ENCODE measurements around the gene KIF6.

Gene KIF6

DNA sequence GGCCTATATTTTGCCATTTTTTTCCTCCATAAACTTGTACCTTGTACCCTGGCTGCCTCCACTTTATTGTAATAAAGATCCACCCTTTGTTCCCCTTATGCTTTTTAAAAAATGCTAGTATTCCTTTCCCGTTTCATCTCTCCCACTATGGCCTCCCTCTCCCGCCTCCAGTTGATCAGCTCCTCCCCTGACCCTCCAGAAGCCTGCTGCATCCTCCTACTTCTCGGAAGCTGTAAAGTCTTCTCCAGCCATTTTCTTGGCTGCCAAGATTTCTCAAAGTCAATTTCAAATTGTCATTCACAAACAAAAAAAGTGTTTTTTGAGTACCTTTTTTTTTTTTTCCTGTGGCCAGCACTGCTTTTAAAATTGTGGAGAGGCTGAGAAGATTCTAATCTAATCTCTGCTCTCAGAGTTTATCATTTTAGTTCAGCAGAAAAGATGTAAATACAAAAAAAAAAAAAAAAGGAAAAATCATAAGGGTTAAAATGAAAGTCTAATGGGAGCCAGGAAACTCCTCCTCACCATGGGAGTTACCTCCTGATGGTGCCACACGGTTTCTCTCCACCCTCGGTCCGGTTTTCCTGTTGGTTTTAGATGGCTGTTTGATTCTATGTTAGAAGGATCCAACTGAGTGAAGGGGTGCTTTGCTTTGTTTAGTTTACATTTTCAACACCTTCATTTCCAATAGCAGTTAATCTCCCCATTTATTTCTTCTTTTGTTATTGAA, 299.7 kb downstream of the KIF6 start:
- H3K9me2 ChIP-seq (ENCODE audit: low read depth, low read length), result no peaks in the 10 kb centered on the region
- no peak overlapping the region for H3K9ac ChIP-seq (ENCODE audit: low read length)
- no peak overlapping the region for H3K4me2 ChIP-seq (ENCODE audit: low read length)
- no peaks in the 10 kb centered on the region for H4K20me1 ChIP-seq (ENCODE audit: insufficient read depth, low read length)
- no peak overlapping the region for H3K4me3 ChIP-seq (ENCODE audit: low read depth, low read length, poor library complexity, severe bottlenecking)
- H3K79me2 ChIP-seq (ENCODE audit: insufficient read depth, low read length), result no peaks in the 10 kb centered on the region
- 0 out of 2 replicates have a peak, but pooled peaks cover 4% of the 10 kb centered on the region for H3K27me3 ChIP-seq (ENCODE audit: insufficient read depth, low read length)
- H3F3A ChIP-seq (ENCODE audit: insufficient read depth, low read length), result no peaks in the 10 kb centered on the region
- no peaks in the 10 kb centered on the region for H3K36me3 ChIP-seq (ENCODE audit: insufficient read depth, low read length)
- H3K9me3 ChIP-seq (ENCODE audit: low read length), result no peaks in the 10 kb centered on the region
- H3K4me1 ChIP-seq (ENCODE audit: insufficient read depth, low read length, severe bottlenecking), result no peaks in the 10 kb centered on the region
- TF ChIP-seq, protein P1, sequence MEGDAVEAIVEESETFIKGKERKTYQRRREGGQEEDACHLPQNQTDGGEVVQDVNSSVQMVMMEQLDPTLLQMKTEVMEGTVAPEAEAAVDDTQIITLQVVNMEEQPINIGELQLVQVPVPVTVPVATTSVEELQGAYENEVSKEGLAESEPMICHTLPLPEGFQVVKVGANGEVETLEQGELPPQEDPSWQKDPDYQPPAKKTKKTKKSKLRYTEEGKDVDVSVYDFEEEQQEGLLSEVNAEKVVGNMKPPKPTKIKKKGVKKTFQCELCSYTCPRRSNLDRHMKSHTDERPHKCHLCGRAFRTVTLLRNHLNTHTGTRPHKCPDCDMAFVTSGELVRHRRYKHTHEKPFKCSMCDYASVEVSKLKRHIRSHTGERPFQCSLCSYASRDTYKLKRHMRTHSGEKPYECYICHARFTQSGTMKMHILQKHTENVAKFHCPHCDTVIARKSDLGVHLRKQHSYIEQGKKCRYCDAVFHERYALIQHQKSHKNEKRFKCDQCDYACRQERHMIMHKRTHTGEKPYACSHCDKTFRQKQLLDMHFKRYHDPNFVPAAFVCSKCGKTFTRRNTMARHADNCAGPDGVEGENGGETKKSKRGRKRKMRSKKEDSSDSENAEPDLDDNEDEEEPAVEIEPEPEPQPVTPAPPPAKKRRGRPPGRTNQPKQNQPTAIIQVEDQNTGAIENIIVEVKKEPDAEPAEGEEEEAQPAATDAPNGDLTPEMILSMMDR (IDR thresholded peaks at IDR 0.05; ENCODE audit: low read length), result no peak
- TF ChIP-seq EZH2 (IDR thresholded peaks at IDR 0.05; ENCODE audit: borderline replicate concordance, low read length), result no peak
- H2AFZ ChIP-seq (ENCODE audit: low read length), result no peak overlapping the region
- no peak overlapping the region for H3K27ac ChIP-seq (ENCODE audit: low read depth, low read length, poor library complexity, severe bottlenecking)

DNA sequence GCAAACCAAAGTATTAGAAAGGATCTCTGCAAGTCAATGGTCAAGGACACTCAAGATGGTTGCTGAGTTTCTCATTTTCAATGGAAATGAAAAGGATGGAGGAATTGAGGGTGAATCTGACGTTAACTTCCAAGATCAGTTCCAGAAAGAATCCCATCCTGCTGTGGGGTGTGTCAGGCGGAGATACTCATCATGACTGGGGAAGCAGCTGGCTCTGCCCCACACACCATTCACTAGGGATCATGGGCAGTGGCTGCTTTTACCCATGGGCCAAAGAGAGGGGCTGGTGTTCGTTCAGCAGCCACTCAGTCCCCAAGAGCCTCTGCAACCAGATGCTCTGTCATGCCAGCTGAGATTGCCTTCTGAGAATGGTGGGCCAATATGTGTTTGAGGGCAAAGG, 300.4 kb downstream of the KIF6 start:
- TF ChIP-seq, protein P1 (IDR thresholded peaks at IDR 0.05; ENCODE audit: low read length), result no peak
- no peak for TF ChIP-seq EZH2 (IDR thresholded peaks at IDR 0.05; ENCODE audit: borderline replicate concordance, low read length)
- H3K4me2 ChIP-seq (ENCODE audit: low read length), result no peak overlapping the region
- H3K27ac ChIP-seq (ENCODE audit: low read depth, low read length, poor library complexity, severe bottlenecking), result no peak overlapping the region
- H3K9ac ChIP-seq (ENCODE audit: low read length), result no peak overlapping the region
- no peak overlapping the region for H2AFZ ChIP-seq (ENCODE audit: low read length)
- H3K4me3 ChIP-seq (ENCODE audit: low read depth, low read length, poor library complexity, severe bottlenecking), result no peak overlapping the region
- H3K36me3 ChIP-seq (ENCODE audit: insufficient read depth, low read length), result no peaks in the 10 kb centered on the region
- H3K9me2 ChIP-seq (ENCODE audit: low read depth, low read length), result no peaks in the 10 kb centered on the region
- no peaks in the 10 kb centered on the region for H4K20me1 ChIP-seq (ENCODE audit: insufficient read depth, low read length)
- no peaks in the 10 kb centered on the region for H3K4me1 ChIP-seq (ENCODE audit: insufficient read depth, low read length, severe bottlenecking)
- H3F3A ChIP-seq (ENCODE audit: insufficient read depth, low read length), result no peaks in the 10 kb centered on the region
- H3K79me2 ChIP-seq (ENCODE audit: insufficient read depth, low read length), result no peaks in the 10 kb centered on the region
- 0 out of 2 replicates have a peak, but pooled peaks cover 4% of the 10 kb centered on the region for H3K27me3 ChIP-seq (ENCODE audit: insufficient read depth, low read length)
- no peaks in the 10 kb centered on the region for H3K9me3 ChIP-seq (ENCODE audit: low read length)

DNA sequence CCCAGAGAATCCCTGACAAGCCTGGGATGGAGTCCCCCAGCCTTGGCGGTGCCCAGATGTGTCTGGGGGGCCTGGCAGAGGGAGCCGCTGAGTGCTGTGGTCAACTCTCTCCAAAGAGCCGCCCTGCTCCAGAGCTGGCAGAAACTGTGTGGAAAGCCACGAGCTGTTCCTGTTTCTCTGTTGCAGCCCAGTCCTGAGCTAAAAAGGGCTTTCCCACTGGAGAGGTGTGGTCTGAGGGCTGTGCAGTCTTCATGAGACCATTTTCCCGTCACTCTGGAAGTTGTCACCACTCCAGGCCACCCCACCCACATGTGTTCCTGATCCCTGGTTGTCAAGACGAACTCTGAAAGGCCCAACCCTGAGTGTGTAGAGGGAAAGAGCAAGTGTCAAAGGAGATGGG, 303.0 kb downstream of the KIF6 start:
- Histone ChIP-seq H3K4me3 (ENCODE audit: low read depth, low read length, poor library complexity, severe bottlenecking) (no peak overlapping the region), H3K4me2 (ENCODE audit: low read length) (no peak overlapping the region), H4K20me1 (ENCODE audit: insufficient read depth, low read length) (no peaks in the 10 kb centered on the region), H3K79me2 (ENCODE audit: insufficient read depth, low read length) (no peaks in the 10 kb centered on the region), H3K4me1 (ENCODE audit: insufficient read depth, low read length, severe bottlenecking) (no peaks in the 10 kb centered on the region), H3K27me3 (ENCODE audit: insufficient read depth, low read length) (0 out of 2 replicates have a peak, but pooled peaks cover 4% of the 10 kb centered on the region), H2AFZ (ENCODE audit: low read length) (no peak overlapping the region), H3K9me3 (ENCODE audit: low read length) (no peaks in the 10 kb centered on the region), H3K36me3 (ENCODE audit: insufficient read depth, low read length) (no peaks in the 10 kb centered on the region), H3F3A (ENCODE audit: insufficient read depth, low read length) (no peaks in the 10 kb centered on the region), H3K9me2 (ENCODE audit: low read depth, low read length) (no peaks in the 10 kb centered on the region), H3K27ac (ENCODE audit: low read depth, low read length, poor library complexity, severe bottlenecking) (no peak overlapping the region), H3K9ac (ENCODE audit: low read length) (no peak overlapping the region)
- TF ChIP-seq, protein P1 (IDR thresholded peaks at IDR 0.05; ENCODE audit: low read length), result no peak
- no peak for TF ChIP-seq EZH2 (IDR thresholded peaks at IDR 0.05; ENCODE audit: borderline replicate concordance, low read length)

All from OCI-LY1 (cell line).